HUES48 (cell line): ENCODE measurements around the gene KCNK10.

ENCODE experiments used
- H3K27ac ChIP-seq: one replicate; pipeline ENCODE4 v1.7.0; 2013; ENCODE audit warnings: low read depth, low read length, inconsistent platforms
- H3K27me3 ChIP-seq: 2 replicates; pipeline ENCODE4 v1.6.1; 2013; ENCODE audit warnings: mild to moderate bottlenecking, low read length; ENCODE audit not compliant: control insufficient read depth, insufficient read depth
- H3K36me3 ChIP-seq: 2 replicates; pipeline ENCODE4 v1.6.1; 2013; ENCODE audit warnings: low read length; ENCODE audit not compliant: control insufficient read depth, insufficient read depth
- H3K4me1 ChIP-seq: 2 replicates; pipeline ENCODE4 v1.6.1; 2013; ENCODE audit warnings: mild to moderate bottlenecking, low read length; ENCODE audit not compliant: control insufficient read depth, insufficient read depth
- H3K4me3 ChIP-seq: 2 replicates; pipeline ENCODE4 v1.5.1; 2013; ENCODE audit warnings: mild to moderate bottlenecking, low read depth, low read length
- H3K9ac ChIP-seq: 2 replicates; pipeline ENCODE4 v1.6.1; 2013; ENCODE audit warnings: mild to moderate bottlenecking, low read depth, low read length, moderate library complexity
- H3K9me3 ChIP-seq: 2 replicates; pipeline ENCODE4 v1.6.1; 2013; ENCODE audit warnings: low read length; ENCODE audit not compliant: control insufficient read depth, insufficient read depth

The KCNK10 gene

DNA sequence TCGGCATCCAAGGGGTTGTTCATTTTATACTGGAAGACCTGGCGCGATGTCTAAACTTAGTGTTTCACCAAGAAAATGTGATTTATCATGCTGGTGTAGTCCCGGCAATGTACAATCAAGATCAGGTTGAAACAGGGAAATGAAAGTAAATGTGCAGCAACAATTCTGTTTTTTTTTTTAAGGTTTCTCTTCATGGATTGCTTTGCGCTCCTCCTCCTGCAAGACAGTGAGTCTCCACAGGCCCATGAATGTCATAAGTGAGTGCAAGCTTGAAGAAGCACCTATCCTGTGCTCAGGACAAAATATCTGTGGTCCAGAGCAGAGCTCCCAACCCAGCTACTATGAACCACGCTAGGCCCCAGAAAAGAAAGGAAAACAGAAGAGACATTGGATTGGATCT, 143.4 kb downstream of the KCNK10 start:
- Histone ChIP-seq H3K36me3 (no peaks in the 10 kb centered on the region), H3K27ac (no peak overlapping the region), H3K27me3 (no peaks in the 10 kb centered on the region), H3K4me3 (no peak overlapping the region), H3K4me1 (peaks cover 4% of the 10 kb centered on the region; the same call in 1 of the 2 replicates), H3K9me3 (no peaks in the 10 kb centered on the region), H3K9ac (no peak overlapping the region)

DNA sequence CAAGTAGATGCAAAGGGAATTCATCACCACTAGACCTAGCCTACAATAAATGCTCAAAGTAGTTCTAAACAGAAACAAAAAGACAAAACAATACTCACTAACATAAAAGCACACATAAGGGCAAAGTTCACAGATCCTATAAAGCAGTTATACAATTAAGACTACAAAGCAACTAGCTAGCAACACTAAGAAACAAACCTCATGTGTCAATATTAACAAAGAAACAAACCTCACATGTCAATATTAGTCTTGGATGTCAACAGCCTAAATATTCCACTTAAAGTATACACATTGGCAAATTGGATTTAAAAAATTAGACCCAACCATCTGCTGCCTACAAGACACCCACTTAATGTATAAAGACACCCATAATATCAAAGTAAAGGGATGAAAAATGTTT, 152.7 kb downstream of the KCNK10 start:
- no peak overlapping the region for H3K27ac ChIP-seq
- H3K4me1 ChIP-seq: no peaks in the 10 kb centered on the region
- H3K4me3 ChIP-seq: no peak overlapping the region
- no peak overlapping the region for H3K9ac ChIP-seq
- no peaks in the 10 kb centered on the region for H3K36me3 ChIP-seq
- no peaks in the 10 kb centered on the region for H3K9me3 ChIP-seq
- H3K27me3 ChIP-seq: no peaks in the 10 kb centered on the region

DNA sequence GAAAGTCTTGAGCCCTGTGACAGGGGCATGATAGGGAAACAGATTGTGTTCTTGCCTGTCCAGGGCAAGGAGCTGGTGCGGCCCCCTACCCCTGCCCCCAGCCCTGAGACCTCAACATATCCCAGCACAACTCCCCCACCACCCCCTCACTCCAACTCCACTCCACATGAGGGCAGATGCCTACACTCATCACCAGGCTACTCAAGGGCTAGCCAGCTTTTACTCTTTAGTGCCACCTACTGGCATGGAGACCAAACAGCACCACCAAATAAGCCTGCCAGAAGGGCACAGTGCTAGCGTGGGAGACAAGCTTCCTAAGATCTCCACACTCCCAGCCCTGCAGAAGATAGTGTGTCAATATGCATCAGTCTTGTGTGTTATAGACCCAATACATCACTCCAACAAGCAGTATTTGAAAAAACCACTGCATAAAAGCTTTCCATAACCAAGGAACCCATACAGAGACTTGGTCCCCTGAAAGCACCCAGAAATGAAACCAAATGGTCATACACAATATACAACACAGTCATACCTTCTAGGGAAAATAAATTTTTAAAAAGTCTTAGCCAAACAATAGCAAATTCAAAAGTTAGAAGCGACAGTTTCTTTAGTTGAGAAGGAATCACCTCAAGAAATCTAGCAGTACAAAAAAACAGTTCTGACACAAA, 154.4 kb downstream of the KCNK10 start:
- Histone ChIP-seq H3K27ac (no peak overlapping the region), H3K4me3 (no peak overlapping the region), H3K27me3 (no peaks in the 10 kb centered on the region)

DNA sequence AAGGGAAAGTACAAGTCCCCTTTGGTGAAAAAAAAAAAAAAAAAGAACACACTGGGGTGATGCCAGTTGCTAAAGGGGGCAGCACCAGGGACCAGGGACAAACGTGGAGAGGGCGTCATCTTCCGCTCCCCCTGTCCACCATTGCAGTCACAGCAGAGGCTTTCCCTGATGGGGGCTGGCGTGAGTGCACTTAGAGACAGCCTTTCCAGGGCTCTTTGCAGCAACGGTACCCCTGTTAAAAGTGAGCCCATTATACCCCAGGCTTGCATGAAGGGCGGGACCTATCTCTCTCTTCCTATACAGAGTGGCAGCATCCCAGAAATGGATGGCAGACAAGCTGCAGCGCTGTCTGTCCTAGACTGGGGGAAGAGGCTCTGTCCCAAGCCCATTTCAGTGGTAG, 155.0 kb downstream of the KCNK10 start:
- H3K36me3 ChIP-seq: no peaks in the 10 kb centered on the region
- no peak overlapping the region for H3K27ac ChIP-seq
- no peaks in the 10 kb centered on the region for H3K9me3 ChIP-seq
- H3K27me3 ChIP-seq: no peaks in the 10 kb centered on the region
- H3K4me1 ChIP-seq: no peaks in the 10 kb centered on the region
- H3K4me3 ChIP-seq: no peak overlapping the region
- H3K9ac ChIP-seq: no peak overlapping the region

More for the DNA sequence above, 154.4 kb downstream of the KCNK10 start:
- Histone ChIP-seq H3K4me1 (no peaks in the 10 kb centered on the region), H3K9ac (no peak overlapping the region), H3K9me3 (no peaks in the 10 kb centered on the region), H3K36me3 (no peaks in the 10 kb centered on the region)

DNA sequence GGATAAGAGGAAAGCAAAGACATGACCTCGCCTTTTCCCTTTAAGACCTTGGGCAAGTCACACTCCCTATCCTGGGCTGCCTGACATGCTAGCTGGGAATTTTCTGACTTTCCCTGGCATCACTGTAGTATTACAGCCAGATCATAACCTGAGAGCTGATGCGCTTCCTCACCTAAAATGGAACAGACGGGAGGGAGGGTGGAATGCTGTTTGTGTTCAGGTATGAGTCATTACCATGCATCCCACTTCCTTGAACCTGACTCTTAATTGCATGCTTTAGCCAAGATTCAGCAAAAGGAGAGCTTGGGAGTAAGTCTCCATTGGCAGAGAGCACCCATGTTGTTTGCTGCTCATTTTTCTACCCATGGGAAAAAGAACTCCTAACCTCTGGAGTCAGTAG, 156.5 kb downstream of the KCNK10 start:
- H3K27me3 ChIP-seq: no peaks in the 10 kb centered on the region

DNA sequence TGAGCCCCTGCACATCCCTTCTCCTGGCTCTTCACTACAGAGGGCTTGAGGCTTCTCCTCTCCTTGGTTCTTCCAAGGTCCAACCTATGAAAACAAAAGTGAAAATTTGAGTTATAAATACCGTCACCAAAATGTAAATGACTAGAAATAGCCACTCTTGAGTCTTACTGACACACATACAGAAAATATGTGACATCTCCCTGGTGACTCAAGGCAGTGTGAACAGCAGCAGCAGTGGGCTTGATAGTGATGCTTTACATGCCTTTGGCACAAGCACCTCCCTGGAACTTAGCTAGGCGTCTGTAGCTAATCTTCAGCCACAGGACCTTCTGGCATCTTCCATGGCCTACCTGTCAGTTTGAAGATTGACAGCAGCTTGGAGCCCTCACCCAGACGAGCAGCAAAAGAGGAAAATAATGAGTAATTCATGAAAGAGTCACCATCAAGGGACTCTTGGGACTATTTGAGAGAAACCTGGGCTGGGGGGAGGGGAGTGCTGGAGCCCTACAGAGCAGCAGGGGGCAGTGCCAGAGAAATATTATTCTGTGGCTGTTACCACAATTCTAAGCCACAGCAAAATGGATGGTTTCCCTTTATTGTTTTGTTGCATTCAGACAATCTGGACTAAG, 158.0 kb downstream of the KCNK10 start:
- H3K4me1 ChIP-seq: no peaks in the 10 kb centered on the region
- H3K27me3 ChIP-seq: no peaks in the 10 kb centered on the region
- no peak overlapping the region for H3K9ac ChIP-seq
- no peaks in the 10 kb centered on the region for H3K36me3 ChIP-seq
- no peaks in the 10 kb centered on the region for H3K9me3 ChIP-seq
- no peak overlapping the region for H3K27ac ChIP-seq
- H3K4me3 ChIP-seq: no peak overlapping the region

More for the DNA sequence above, 156.5 kb downstream of the KCNK10 start:
- no peaks in the 10 kb centered on the region for H3K9me3 ChIP-seq
- H3K27ac ChIP-seq: no peak overlapping the region
- H3K9ac ChIP-seq: no peak overlapping the region
- no peak overlapping the region for H3K4me3 ChIP-seq
- no peaks in the 10 kb centered on the region for H3K36me3 ChIP-seq
- H3K4me1 ChIP-seq: no peaks in the 10 kb centered on the region

DNA sequence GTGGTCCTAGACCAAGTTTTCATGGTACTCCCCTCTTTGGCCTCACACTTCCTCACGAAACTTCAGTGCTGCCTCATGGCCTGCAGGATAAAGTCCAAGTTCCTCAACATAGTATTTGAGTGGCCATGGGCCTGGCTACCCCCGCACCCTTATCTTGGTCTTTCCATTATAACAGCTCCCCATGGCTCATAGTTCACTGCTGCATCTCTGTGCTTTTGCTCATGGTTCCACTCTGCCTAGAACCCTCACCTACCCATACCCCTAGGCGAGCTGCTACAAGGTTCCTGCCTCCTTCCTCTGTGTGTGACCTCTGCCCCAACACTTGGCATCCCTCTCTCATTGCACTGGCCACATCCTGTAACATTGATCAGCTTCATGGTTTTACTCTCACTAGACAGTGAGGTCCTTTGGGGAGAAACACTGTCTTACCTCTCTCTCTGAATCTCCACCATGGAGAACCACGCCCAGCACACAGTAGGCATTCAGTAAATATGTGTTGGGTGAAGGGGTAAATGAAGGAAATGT, 159.3 kb downstream of the KCNK10 start:
- Histone ChIP-seq H3K4me1 (no peaks in the 10 kb centered on the region), H3K27me3 (no peaks in the 10 kb centered on the region), H3K36me3 (no peaks in the 10 kb centered on the region), H3K4me3 (no peak overlapping the region), H3K9me3 (no peaks in the 10 kb centered on the region), H3K9ac (no peak overlapping the region), H3K27ac (no peak overlapping the region)

DNA sequence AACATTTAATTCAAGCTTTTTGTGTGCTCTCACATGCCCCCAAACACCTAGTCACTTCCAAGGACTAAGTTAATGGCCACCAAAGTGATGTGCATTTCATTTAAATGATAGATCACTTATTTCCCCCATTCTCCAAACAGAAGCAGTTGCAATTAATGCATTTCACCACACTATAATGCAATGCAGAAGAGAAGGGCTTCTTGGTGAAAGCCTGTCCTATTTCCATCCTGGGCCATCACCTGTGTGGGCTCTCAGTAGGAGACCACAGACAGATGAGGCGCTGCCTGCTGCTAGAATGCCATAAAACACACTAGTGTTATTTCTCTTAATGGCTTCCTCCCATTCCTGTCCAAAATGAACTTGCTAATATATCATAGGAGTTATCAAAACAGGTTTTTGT, 166.9 kb downstream of the KCNK10 start:
- H3K36me3 ChIP-seq: no peaks in the 10 kb centered on the region
- H3K9me3 ChIP-seq: no peaks in the 10 kb centered on the region
- no peaks in the 10 kb centered on the region for H3K27me3 ChIP-seq
- H3K27ac ChIP-seq: no peak overlapping the region
- H3K9ac ChIP-seq: no peak overlapping the region
- H3K4me1 ChIP-seq: no peaks in the 10 kb centered on the region
- no peak overlapping the region for H3K4me3 ChIP-seq

DNA sequence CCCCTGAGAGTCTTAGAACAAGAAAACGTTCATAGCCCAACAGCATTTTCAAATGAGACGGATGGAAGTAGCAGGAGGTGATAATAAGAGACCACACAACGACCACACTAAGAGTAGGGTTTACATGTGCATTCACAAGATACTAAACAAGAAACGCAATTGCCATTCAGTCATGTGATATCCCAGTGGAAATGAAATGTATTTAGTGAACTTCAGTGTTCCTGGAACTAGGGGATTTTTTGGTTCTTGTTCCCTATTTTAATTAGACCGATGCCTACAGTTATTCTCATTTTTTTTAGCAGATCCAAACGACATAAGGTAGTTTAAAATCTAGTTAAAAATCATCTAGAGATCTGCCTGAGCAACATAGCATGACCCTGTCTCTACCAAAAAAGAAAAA, 168.1 kb downstream of the KCNK10 start:
- Histone ChIP-seq H3K4me3 (no peak overlapping the region), H3K9ac (no peak overlapping the region), H3K9me3 (no peaks in the 10 kb centered on the region), H3K4me1 (no peaks in the 10 kb centered on the region), H3K27ac (no peak overlapping the region), H3K36me3 (no peaks in the 10 kb centered on the region), H3K27me3 (no peaks in the 10 kb centered on the region)

DNA sequence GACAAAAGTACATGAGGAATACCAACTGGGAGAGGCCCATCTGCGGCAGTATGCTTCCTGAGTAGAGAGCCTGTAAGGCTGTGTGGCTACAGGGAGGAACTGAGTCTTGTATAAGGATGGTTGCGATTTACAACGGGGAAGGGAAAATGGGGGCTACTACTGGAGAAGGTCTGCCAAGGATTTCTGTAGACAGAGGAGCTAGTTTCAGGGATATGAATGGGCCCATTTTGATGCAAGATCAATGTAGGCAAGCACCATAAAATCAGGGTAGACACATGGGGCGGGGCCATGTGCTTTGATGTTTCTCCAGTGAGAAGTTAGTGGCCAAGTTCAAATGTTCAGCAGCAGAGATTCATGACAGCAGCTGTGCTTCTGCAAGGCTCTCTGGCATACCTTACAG, 168.7 kb downstream of the KCNK10 start:
- Histone ChIP-seq H3K4me1 (no peaks in the 10 kb centered on the region), H3K36me3 (no peaks in the 10 kb centered on the region), H3K27ac (no peak overlapping the region), H3K9me3 (no peaks in the 10 kb centered on the region), H3K4me3 (no peak overlapping the region), H3K27me3 (no peaks in the 10 kb centered on the region), H3K9ac (no peak overlapping the region)

DNA sequence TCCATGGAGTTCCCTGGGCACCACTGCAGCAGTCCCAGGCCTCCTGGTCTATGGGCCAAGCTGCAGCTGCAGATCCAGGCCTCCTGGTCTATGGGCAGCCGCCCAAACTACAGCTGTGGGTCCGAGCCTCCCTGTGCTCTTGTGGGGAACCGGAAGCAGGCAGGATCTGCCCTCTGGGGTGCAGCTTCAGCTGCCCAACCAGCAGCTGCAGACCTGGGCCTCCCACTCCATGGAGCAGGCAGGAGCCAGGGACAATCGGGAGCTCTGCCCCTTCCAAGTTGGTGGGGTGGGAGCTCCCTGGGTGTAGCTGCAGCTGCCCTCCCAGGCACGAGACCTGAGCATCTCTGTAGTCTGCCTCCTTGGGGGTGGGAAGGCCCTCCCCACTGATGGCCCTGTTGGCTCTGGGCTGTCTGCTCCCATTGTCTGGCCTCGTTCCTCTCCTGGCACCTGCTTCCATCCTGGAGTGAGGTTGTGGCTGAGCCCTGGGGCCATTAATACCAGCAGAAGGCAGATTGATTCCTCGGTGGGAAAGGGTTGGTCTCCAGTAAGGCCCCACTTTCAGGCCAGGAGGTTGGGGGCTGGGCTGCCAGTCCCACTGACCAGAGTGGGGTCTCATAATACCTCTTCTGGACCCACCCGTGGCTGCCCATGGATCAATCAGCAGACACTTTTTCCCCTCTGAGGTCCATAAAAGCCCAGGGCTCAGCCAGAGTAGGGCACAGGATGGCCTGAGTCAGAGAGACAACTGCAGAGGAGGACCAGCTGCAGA, 176.0 kb downstream of the KCNK10 start:
- Histone ChIP-seq H3K4me1 (no peaks in the 10 kb centered on the region), H3K4me3 (no peak overlapping the region), H3K9ac (no peak overlapping the region), H3K27me3 (no peaks in the 10 kb centered on the region), H3K9me3 (no peaks in the 10 kb centered on the region), H3K36me3 (no peaks in the 10 kb centered on the region), H3K27ac (no peak overlapping the region)
